IMR-90 (cell line): ENCODE results near the gene KLF13. TPM values are rescaled to one million over a fixed set of nuclear protein-coding genes. Genes with fewer than 3 reads are reported as not detected.

Experiments
- ATAC-seq: fragments of 200-7000 bp; cut with Tn5 transposase; 2 replicates; pipeline ENCODE4 v1.9.1; 2020; ENCODE audit warnings: low read depth, mild to moderate bottlenecking, moderate library complexity
- BruUV-seq: library from RNA; stranded (reverse); fragments of 400-500 nt; replicated peaks from 2 replicates; lab custom pipeline; 2021; lab: Mats Ljungman, UMichigan
- CTCF ChIA-PET: fragments of 300-600 bp; formaldehyde crosslinking; extraction: SDS; loops from one replicate; lab custom pipeline; 2021; ENCODE audit warnings: antibody characterized with exemption; lab: Yijun Ruan, JAX
- POLR2A ChIA-PET: fragments of 300-600 bp; sonication (Branson Sonifier 250); formaldehyde crosslinking; loops from one replicate; lab custom pipeline; 2022; ENCODE audit warnings: antibody characterized with exemption; ENCODE audit not compliant: unreplicated experiment; lab: Charles Lee
- DNase-seq: peaks from one replicate; pipeline ENCODE4 v3.0.0; 2013
- H2AFZ ChIP-seq: replicated peaks from 2 replicates; pipeline ENCODE3; 2013; ENCODE audit warnings: low read length, mild to moderate bottlenecking; ENCODE audit not compliant: poor library complexity
- H2AK5ac ChIP-seq: 2 replicates; pipeline ENCODE4 v1.6.1; 2013; ENCODE audit warnings: low read depth, low read length, inconsistent platforms
- H2AK9ac ChIP-seq: replicated peaks from 2 replicates; pipeline ENCODE3; 2013; ENCODE audit warnings: mild to moderate bottlenecking, low read depth, low read length, moderate library complexity; ENCODE audit not compliant: poor library complexity
- H2BK120ac ChIP-seq: 2 replicates; pipeline ENCODE4 v1.6.1; 2013; ENCODE audit warnings: low read depth, low read length, inconsistent platforms
- H2BK15ac ChIP-seq: 3 replicates; pipeline ENCODE4 v1.6.1; 2013; ENCODE audit warnings: low read depth, low read length, inconsistent platforms
- H2BK20ac ChIP-seq: 2 replicates; pipeline ENCODE4 v1.6.1; 2013; ENCODE audit warnings: low read depth, mild to moderate bottlenecking, inconsistent platforms, low read length, moderate library complexity
- H2BK5ac ChIP-seq: 2 replicates; pipeline ENCODE4 v1.6.1; 2013; ENCODE audit warnings: mild to moderate bottlenecking, low read depth, low read length, inconsistent platforms; ENCODE audit not compliant: poor library complexity, severe bottlenecking
- H3K14ac ChIP-seq: replicated peaks from 2 replicates; pipeline ENCODE4 v1.6.1; 2013; ENCODE audit warnings: low read depth, low read length, inconsistent platforms
- H3K18ac ChIP-seq: 2 replicates; pipeline ENCODE4 v1.6.1; 2013; ENCODE audit warnings: low read depth, low read length, control low read depth
- H3K23ac ChIP-seq: 2 replicates; pipeline ENCODE4 v1.6.1; 2013; ENCODE audit warnings: low read depth, low read length, inconsistent platforms
- H3K27ac ChIP-seq: 2 replicates; pipeline ENCODE4 v1.5.1; 2013; ENCODE audit warnings: mild to moderate bottlenecking, control low read depth, low read length; ENCODE audit not compliant: insufficient read depth
- H3K27me3 ChIP-seq: 2 replicates; pipeline ENCODE4 v1.6.1; 2013; ENCODE audit warnings: low read length; ENCODE audit not compliant: control insufficient read depth, insufficient read depth
- H3K36me3 ChIP-seq: 2 replicates; pipeline ENCODE4 v1.6.1; 2013; ENCODE audit warnings: low read length, mixed read lengths; ENCODE audit not compliant: control insufficient read depth, insufficient read depth
- H3K4ac ChIP-seq: 2 replicates; pipeline ENCODE4 v1.6.1; 2013; ENCODE audit warnings: low read depth, low read length, inconsistent platforms
- H3K4me1 ChIP-seq: 2 replicates; pipeline ENCODE4 v1.6.1; 2013; ENCODE audit warnings: low read length, mixed read lengths; ENCODE audit not compliant: control insufficient read depth, insufficient read depth
- H3K4me2 ChIP-seq: 2 replicates; pipeline ENCODE4 v1.6.1; 2013; ENCODE audit warnings: low read depth, mild to moderate bottlenecking, control low read depth, low read length, moderate library complexity
- H3K4me3 ChIP-seq: 2 replicates; pipeline ENCODE4 v1.5.1; 2013; ENCODE audit warnings: low read depth, mild to moderate bottlenecking, control low read depth, low read length, moderate library complexity; ENCODE audit not compliant: insufficient read depth
- H3K56ac ChIP-seq: 2 replicates; pipeline ENCODE4 v1.6.1; 2013; ENCODE audit warnings: low read length, inconsistent platforms; ENCODE audit not compliant: insufficient read depth; ENCODE audit errors: extremely low read depth
- H3K79me1 ChIP-seq, 2 experiments: 2 replicates each; pipeline ENCODE4 v1.6.1; 2013; ENCODE audit warnings: low read length in 2 of 2, inconsistent platforms in 1 of 2, low read depth in 1 of 2
- H3K9ac ChIP-seq: 2 replicates; pipeline ENCODE4 v1.6.1; 2013; ENCODE audit warnings: low read depth, low read length, control low read depth
- H3K9me1 ChIP-seq: 2 replicates; pipeline ENCODE4 v1.6.1; 2013; ENCODE audit warnings: low read length, inconsistent platforms; ENCODE audit not compliant: insufficient read depth
- H3K9me3 ChIP-seq: 2 replicates; pipeline ENCODE4 v1.6.1; 2013; ENCODE audit warnings: low read length; ENCODE audit not compliant: control insufficient read depth, insufficient read depth
- H4K20me1 ChIP-seq: 2 replicates; pipeline ENCODE4 v1.6.1; 2013; ENCODE audit warnings: low read length, inconsistent platforms; ENCODE audit not compliant: insufficient read depth
- H4K5ac ChIP-seq: 2 replicates; pipeline ENCODE4 v1.6.1; 2013; ENCODE audit warnings: mild to moderate bottlenecking, low read depth, low read length, control low read depth
- H4K8ac ChIP-seq, 2 experiments: 2 replicates each; pipeline ENCODE4 v1.6.1; 2013; ENCODE audit warnings: low read depth in 2 of 2, low read length in 2 of 2, control low read depth in 1 of 2, inconsistent platforms in 1 of 2
- H4K91ac ChIP-seq: 2 replicates; pipeline ENCODE4 v1.6.1; 2013; ENCODE audit warnings: low read depth, low read length, inconsistent platforms; ENCODE audit not compliant: insufficient read depth
- BHLHE40 ChIP-seq: fragments of 150-350 bp; IDR thresholded peaks from 2 replicates; pipeline ENCODE4 v1.6.1; 2016; ENCODE audit warnings: mild to moderate bottlenecking, low read depth, low read length
- CEBPB ChIP-seq: IDR thresholded peaks from 2 replicates; pipeline ENCODE4 v1.6.1; 2012; ENCODE audit warnings: low read depth, low read length, improper control_type of control experiment
- CHD1 ChIP-seq: IDR thresholded peaks from 2 replicates; pipeline ENCODE4 v1.6.1; 2012; ENCODE audit warnings: low read depth, low read length, improper control_type of control experiment
- CTCF ChIP-seq: conservative IDR thresholded peaks from 2 replicates; pipeline ENCODE4 v1.5.1; 2012; ENCODE audit warnings: mild to moderate bottlenecking, low read depth, low read length, improper control_type of control experiment
- ELK1 ChIP-seq: fragments of 150-350 bp; IDR thresholded peaks from 2 replicates; pipeline ENCODE4 v1.6.1; 2016; ENCODE audit warnings: low read depth, mild to moderate bottlenecking, low read length, moderate library complexity, borderline replicate concordance
- FOS ChIP-seq: fragments of 150-350 bp; IDR thresholded peaks from 2 replicates; pipeline ENCODE4 v1.6.1; 2016; ENCODE audit warnings: low read depth, low read length
- MAFK ChIP-seq: IDR thresholded peaks from 2 replicates; pipeline ENCODE4 v1.6.1; 2012; ENCODE audit warnings: low read depth, low read length, improper control_type of control experiment
- MAZ ChIP-seq: IDR thresholded peaks from 2 replicates; pipeline ENCODE4 v1.6.1; 2012; ENCODE audit warnings: low read depth, mild to moderate bottlenecking, low read length, improper control_type of control experiment, moderate library complexity, borderline replicate concordance
- MXI1 ChIP-seq: IDR thresholded peaks from 2 replicates; pipeline ENCODE4 v1.6.1; 2012; ENCODE audit warnings: low read depth, mild to moderate bottlenecking, low read length, moderate library complexity, borderline replicate concordance
- NFE2L2 ChIP-seq: fragments of 150-350 bp; IDR thresholded peaks from 2 replicates; pipeline ENCODE4 v1.6.1; 2016; ENCODE audit warnings: low read depth, mild to moderate bottlenecking, low read length
- POLR2A ChIP-seq: IDR thresholded peaks from 2 replicates; pipeline ENCODE4 v1.6.1; 2012; ENCODE audit warnings: mild to moderate bottlenecking, low read depth, low read length
- RAD21 ChIP-seq: IDR thresholded peaks from 2 replicates; pipeline ENCODE4 v1.6.1; 2012; ENCODE audit warnings: low read length, improper control_type of control experiment
- RCOR1 ChIP-seq: IDR thresholded peaks from 2 replicates; pipeline ENCODE4 v1.6.1; 2012; ENCODE audit warnings: mild to moderate bottlenecking, low read length, improper control_type of control experiment; ENCODE audit not compliant: insufficient replicate concordance
- RFX5 ChIP-seq: IDR thresholded peaks from 2 replicates; pipeline ENCODE4 v1.8.0; 2012; ENCODE audit warnings: low read depth, mild to moderate bottlenecking, low read length, moderate library complexity
- SMC3 ChIP-seq: fragments of 150-350 bp; IDR thresholded peaks from 2 replicates; pipeline ENCODE4 v1.6.1; 2016; ENCODE audit warnings: low read depth, mild to moderate bottlenecking, antibody characterized with exemption, low read length, moderate library complexity
- USF2 ChIP-seq: fragments of 150-350 bp; IDR thresholded peaks from 2 replicates; pipeline ENCODE4 v1.6.1; 2017; ENCODE audit warnings: mild to moderate bottlenecking, antibody characterized with exemption, low read length, low read depth
- WGBS, 2 experiments: methylation state at CpG; one replicate each; pipeline versions ENCODE4 v1.1.5 to v1.1.7; 2013; ENCODE audit warnings: missing lambda C conversion rate in 2 of 2; ENCODE audit not compliant: insufficient read length in 1 of 2; ENCODE audit errors: extremely low coverage in 2 of 2; 5-methylcytosine and 5-hydroxymethylcytosine counted together
- dilution Hi-C: fragments of 300-500 bp; cut with HindIII; formaldehyde crosslinking; loops from one replicate; pipeline ENCODE4 v1.14.3; 2018; ENCODE audit warnings: low sequenced_read_pairs; ENCODE audit not compliant: unreplicated experiment
- in situ Hi-C: fragments of 300-500 bp; cut with MboI; formaldehyde crosslinking; loops from 3 replicates; pipeline ENCODE4 v1.14.3; 2019; ENCODE audit warnings: low sequenced_read_pairs, inconsistent platforms, mixed read lengths
- intact Hi-C: fragments of 100-400 bp; cut with micrococcal nuclease; formaldehyde crosslinking; loops from 2 replicates; pipeline ENCODE4 v1.10.0; 2022
- polyA plus RNA-seq, 3 experiments: library from polyadenylated mRNA; depleted of rRNA; stranded (reverse); fragments of >200 nt; gene quantifications; 2 replicates each; pipeline ENCODE4 v1.2.3, GENCODE V29; 2012; ENCODE audit warnings: low replicate concordance in 1 of 3
- total RNA-seq: library from RNA; depleted of rRNA; stranded (reverse); fragments of >200 nt; gene quantifications from 2 replicates; pipeline ENCODE4 v1.2.3, GENCODE V29; 2012

KLF13 gene
- total and polyA plus RNA-seq, 2 of the 4 experiments (the other 2 are of a cell fraction) = 9.5 to 10.6 TPM

GRCh38 chr15:31405200-31405920, 78.7 kb downstream of the KLF13 start:
- POLR2A ChIA-PET = no interaction called here
- no peaks in the 10 kb centered on the region for H3K27me3 ChIP-seq
- H2BK15ac ChIP-seq = no peak overlapping the region
- dilution Hi-C loops (no loop called here), in situ Hi-C loops (no loop called here), intact Hi-C loops (no loop called here)
- no peak for TF ChIP-seq MXI1
- no peak for TF ChIP-seq MAFK
- TF ChIP-seq FOS = no peak
- no peak for TF ChIP-seq ELK1
- no peak for TF ChIP-seq CTCF
- TF ChIP-seq RCOR1 = no peak
- TF ChIP-seq RAD21 = no peak
- TF ChIP-seq RFX5 = no peak
- TF ChIP-seq CHD1 = no peak
- TF ChIP-seq POLR2A = no peak
- no peak for TF ChIP-seq MAZ
- TF ChIP-seq USF2 = no peak
- no peak for TF ChIP-seq NFE2L2
- no peak for TF ChIP-seq CEBPB
- no peak for TF ChIP-seq SMC3
- TF ChIP-seq BHLHE40 = no peak
- H3K23ac ChIP-seq = no peak overlapping the region
- DNase-seq = peak; percentile 24
- no peak overlapping the region for H3K9ac ChIP-seq
- H4K20me1 ChIP-seq = no peaks in the 10 kb centered on the region
- no CpG with 5 or more reads among the region's 13 CpGs for WGBS, 2 experiments
- H2AK5ac ChIP-seq = no peak overlapping the region
- CTCF ChIA-PET = no interaction called here
- H2BK120ac ChIP-seq = no peak overlapping the region
- BruUV-seq = no TSS peak
- no peak overlapping the region for H3K4me3 ChIP-seq
- H4K5ac ChIP-seq = no peak overlapping the region
- no peak overlapping the region for H3K18ac ChIP-seq
- no peak overlapping the region for H3K4ac ChIP-seq
- H3K14ac ChIP-seq = no peak overlapping the region
- H2AK9ac ChIP-seq = no peak overlapping the region
- H3K56ac ChIP-seq = no peak overlapping the region
- peaks cover 8% of the 10 kb centered on the region for H3K9me3 ChIP-seq
- no peak overlapping the region for H3K27ac ChIP-seq
- H3K9me1 ChIP-seq = peaks cover 12% of the 10 kb centered on the region; the same call in 1 of the 2 replicates
- H4K8ac ChIP-seq = no peak overlapping the region
- H2BK5ac ChIP-seq = no peak overlapping the region
- H2AFZ ChIP-seq = no peak overlapping the region
- no peak overlapping the region for H4K91ac ChIP-seq
- ATAC-seq = no peak
- no peaks in the 10 kb centered on the region for H3K36me3 ChIP-seq
- peaks cover 2% of the 10 kb centered on the region; the same call in 1 of the 2 replicates for H3K4me1 ChIP-seq
- H3K4me2 ChIP-seq = no peak overlapping the region
- no peak overlapping the region for H2BK20ac ChIP-seq
- no peaks in the 10 kb centered on the region for H3K79me1 ChIP-seq
